ENCODE results near the gene DLD.

Gene DLD

GRCh38 chr7:107969856-107970255 is 78.9 kb downstream of the DLD start:
- DNase-seq (ENCODE audit: low read depth), result no peak
